ENCODE data around the gene ZNF26.

DNA sequence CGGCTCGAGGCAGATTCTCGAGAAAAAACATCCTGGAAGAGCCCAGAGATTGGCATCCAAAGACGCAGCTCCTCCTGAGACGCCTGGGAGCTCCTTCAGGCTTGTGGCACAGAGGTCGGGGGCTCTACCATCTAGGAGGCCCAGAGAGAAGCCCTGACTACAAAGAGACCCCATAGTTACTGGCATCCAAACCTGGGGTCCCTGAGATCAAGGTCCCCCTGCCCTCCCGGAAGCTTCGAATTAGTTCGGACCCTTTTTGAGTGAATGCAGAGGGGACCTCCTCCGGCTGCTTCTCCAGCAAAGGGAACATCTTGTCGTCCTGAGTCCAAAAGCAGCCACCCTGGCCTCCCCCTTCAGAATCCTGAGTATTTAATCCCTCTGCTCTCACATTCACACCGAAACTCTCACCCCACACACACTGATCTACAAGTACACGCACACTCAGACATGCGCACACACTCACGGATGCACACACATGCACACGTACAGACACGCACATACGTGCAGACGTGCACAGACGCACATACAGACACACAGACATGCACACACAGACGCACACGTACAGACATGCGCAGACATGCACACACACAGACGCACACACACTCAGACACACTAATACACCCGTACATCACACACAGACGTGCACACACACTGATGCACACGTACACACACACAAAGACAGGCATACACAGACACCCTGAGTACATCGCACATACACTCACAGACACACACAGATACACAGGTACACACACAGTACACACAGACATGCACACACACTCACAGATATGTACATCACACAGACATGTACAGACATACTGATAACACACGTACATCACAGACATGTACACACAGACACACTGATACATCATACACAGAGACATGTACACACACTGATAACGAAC is 36.0 kb upstream of the ZNF26 start:
- TF ChIP-seq, protein P1, sequence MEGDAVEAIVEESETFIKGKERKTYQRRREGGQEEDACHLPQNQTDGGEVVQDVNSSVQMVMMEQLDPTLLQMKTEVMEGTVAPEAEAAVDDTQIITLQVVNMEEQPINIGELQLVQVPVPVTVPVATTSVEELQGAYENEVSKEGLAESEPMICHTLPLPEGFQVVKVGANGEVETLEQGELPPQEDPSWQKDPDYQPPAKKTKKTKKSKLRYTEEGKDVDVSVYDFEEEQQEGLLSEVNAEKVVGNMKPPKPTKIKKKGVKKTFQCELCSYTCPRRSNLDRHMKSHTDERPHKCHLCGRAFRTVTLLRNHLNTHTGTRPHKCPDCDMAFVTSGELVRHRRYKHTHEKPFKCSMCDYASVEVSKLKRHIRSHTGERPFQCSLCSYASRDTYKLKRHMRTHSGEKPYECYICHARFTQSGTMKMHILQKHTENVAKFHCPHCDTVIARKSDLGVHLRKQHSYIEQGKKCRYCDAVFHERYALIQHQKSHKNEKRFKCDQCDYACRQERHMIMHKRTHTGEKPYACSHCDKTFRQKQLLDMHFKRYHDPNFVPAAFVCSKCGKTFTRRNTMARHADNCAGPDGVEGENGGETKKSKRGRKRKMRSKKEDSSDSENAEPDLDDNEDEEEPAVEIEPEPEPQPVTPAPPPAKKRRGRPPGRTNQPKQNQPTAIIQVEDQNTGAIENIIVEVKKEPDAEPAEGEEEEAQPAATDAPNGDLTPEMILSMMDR (conservative IDR thresholded peaks at IDR 0.05; ENCODE audit: low read length) = no peak
- no peak for TF ChIP-seq EZH2phosphoT487 (IDR thresholded peaks at IDR 0.05; ENCODE audit: borderline replicate concordance, low read depth, low read length)
